ENCODE data around the gene PARD3. TPM values are rescaled to one million over a fixed set of nuclear protein-coding genes. Genes with fewer than 3 reads are reported as not detected.
"Not testable (repeated sequence)": the region's sequence is repeated elsewhere in the genome, so short reads cannot be mapped to it uniquely, and the experiment has no call there.

PARD3 gene
- total RNA-seq, 1 experiment from 2014 or later, result not detected

GRCh38 chr10:34403512-34403911 is 411.6 kb downstream of the PARD3 start:
- Histone ChIP-seq H3K79me2 (ENCODE audit: low read length) (no peaks in the 10 kb centered on the region), H3K4me1 (ENCODE audit: low read length) (no peaks in the 10 kb centered on the region), H4K20me1 (ENCODE audit: insufficient read depth, low read depth, low read length) (no peaks in the 10 kb centered on the region), H3K4me3 (ENCODE audit: low read length) (no peak overlapping the region), H3K27ac (ENCODE audit: low read length) (no peak overlapping the region), H3K36me3 (ENCODE audit: insufficient read depth, low read length) (no peaks in the 10 kb centered on the region), H3K4me2 (ENCODE audit: low read depth, low read length, poor library complexity, severe bottlenecking) (no peak overlapping the region), H3K9me3 (ENCODE audit: low read length) (no peaks in the 10 kb centered on the region), H3K9me2 (replicated peaks; ENCODE audit: insufficient read depth, low read length) (no peaks in the 10 kb centered on the region), H3K9ac (ENCODE audit: low read length) (no peak overlapping the region), H3K27me3 (ENCODE audit: low read length) (no peaks in the 10 kb centered on the region), H2AFZ (ENCODE audit: low read length) (no peak overlapping the region)
- DNase-seq, result no peak

- Histone ChIP-seq H3K79me2 (ENCODE audit: low read length) (no peaks in the 10 kb centered on the region), H3K9me2 (replicated peaks; ENCODE audit: insufficient read depth, low read length) (no peaks in the 10 kb centered on the region), H3K27me3 (ENCODE audit: low read length) (no peaks in the 10 kb centered on the region), H3K4me2 (ENCODE audit: low read depth, low read length, poor library complexity, severe bottlenecking) (no peak overlapping the region), H3K27ac (ENCODE audit: low read length) (no peak overlapping the region), H2AFZ (ENCODE audit: low read length) (no peak overlapping the region), H3K36me3 (ENCODE audit: insufficient read depth, low read length) (no peaks in the 10 kb centered on the region), H3K4me1 (ENCODE audit: low read length) (no peaks in the 10 kb centered on the region), H4K20me1 (ENCODE audit: insufficient read depth, low read depth, low read length) (no peaks in the 10 kb centered on the region), H3K9me3 (ENCODE audit: low read length) (no peaks in the 10 kb centered on the region), H3K9ac (ENCODE audit: low read length) (no peak overlapping the region), H3K4me3 (ENCODE audit: low read length) (no peak overlapping the region)
- no peak for DNase-seq
Measured at GRCh38 chr10:34400075-34400474, 415.0 kb downstream of the PARD3 start.

GRCh38 chr10:34399013-34399412 is 416.1 kb downstream of the PARD3 start:
- no peaks in the 10 kb centered on the region for H3K4me1 ChIP-seq (ENCODE audit: low read length)
- no peaks in the 10 kb centered on the region for H3K9me2 ChIP-seq (replicated peaks; ENCODE audit: insufficient read depth, low read length)
- no peaks in the 10 kb centered on the region for H4K20me1 ChIP-seq (ENCODE audit: insufficient read depth, low read depth, low read length)
- H3K27me3 ChIP-seq (ENCODE audit: low read length), result no peaks in the 10 kb centered on the region
- no peaks in the 10 kb centered on the region for H3K9me3 ChIP-seq (ENCODE audit: low read length)
- no peak overlapping the region for H3K4me2 ChIP-seq (ENCODE audit: low read depth, low read length, poor library complexity, severe bottlenecking)
- no peak overlapping the region for H3K9ac ChIP-seq (ENCODE audit: low read length)
- no peak overlapping the region for H3K27ac ChIP-seq (ENCODE audit: low read length)
- DNase-seq, result no peak
- no peaks in the 10 kb centered on the region for H3K79me2 ChIP-seq (ENCODE audit: low read length)
- H3K4me3 ChIP-seq (ENCODE audit: low read length), result no peak overlapping the region
- no peak overlapping the region for H2AFZ ChIP-seq (ENCODE audit: low read length)
- H3K36me3 ChIP-seq (ENCODE audit: insufficient read depth, low read length), result no peaks in the 10 kb centered on the region

GRCh38 chr10:34397324-34397723 is 417.8 kb downstream of the PARD3 start:
- no peak for DNase-seq
- H3K27me3 ChIP-seq (ENCODE audit: low read length), result no peaks in the 10 kb centered on the region
- H3K79me2 ChIP-seq (ENCODE audit: low read length), result no peaks in the 10 kb centered on the region
- no peak overlapping the region for H3K4me3 ChIP-seq (ENCODE audit: low read length)
- H3K36me3 ChIP-seq (ENCODE audit: insufficient read depth, low read length), result no peaks in the 10 kb centered on the region
- H3K9me3 ChIP-seq (ENCODE audit: low read length), result no peaks in the 10 kb centered on the region
- no peaks in the 10 kb centered on the region for H3K9me2 ChIP-seq (replicated peaks; ENCODE audit: insufficient read depth, low read length)
- H2AFZ ChIP-seq (ENCODE audit: low read length), result no peak overlapping the region
- H3K4me2 ChIP-seq (ENCODE audit: low read depth, low read length, poor library complexity, severe bottlenecking), result no peak overlapping the region
- no peak overlapping the region for H3K9ac ChIP-seq (ENCODE audit: low read length)
- no peak overlapping the region for H3K27ac ChIP-seq (ENCODE audit: low read length)
- no peaks in the 10 kb centered on the region for H3K4me1 ChIP-seq (ENCODE audit: low read length)
- H4K20me1 ChIP-seq (ENCODE audit: insufficient read depth, low read depth, low read length), result no peaks in the 10 kb centered on the region

GRCh38 chr10:34396663-34397062 is 418.4 kb downstream of the PARD3 start:
- H3K36me3 ChIP-seq (ENCODE audit: insufficient read depth, low read length), result no peaks in the 10 kb centered on the region
- no peak overlapping the region for H3K27ac ChIP-seq (ENCODE audit: low read length)
- H3K4me3 ChIP-seq (ENCODE audit: low read length), result no peak overlapping the region
- no peaks in the 10 kb centered on the region for H3K79me2 ChIP-seq (ENCODE audit: low read length)
- H3K9me2 ChIP-seq (replicated peaks; ENCODE audit: insufficient read depth, low read length), result no peaks in the 10 kb centered on the region
- H3K4me1 ChIP-seq (ENCODE audit: low read length), result no peaks in the 10 kb centered on the region
- no peak overlapping the region for H3K4me2 ChIP-seq (ENCODE audit: low read depth, low read length, poor library complexity, severe bottlenecking)
- H4K20me1 ChIP-seq (ENCODE audit: insufficient read depth, low read depth, low read length), result no peaks in the 10 kb centered on the region
- no peak for DNase-seq
- no peaks in the 10 kb centered on the region for H3K27me3 ChIP-seq (ENCODE audit: low read length)
- H3K9me3 ChIP-seq (ENCODE audit: low read length), result no peaks in the 10 kb centered on the region
- no peak overlapping the region for H2AFZ ChIP-seq (ENCODE audit: low read length)
- H3K9ac ChIP-seq (ENCODE audit: low read length), result no peak overlapping the region

GRCh38 chr10:34392641-34393170 is 422.4 kb downstream of the PARD3 start:
- Histone ChIP-seq H4K20me1 (ENCODE audit: insufficient read depth, low read depth, low read length) (no peaks in the 10 kb centered on the region), H3K36me3 (ENCODE audit: insufficient read depth, low read length) (no peaks in the 10 kb centered on the region), H3K4me3 (ENCODE audit: low read length) (no peak overlapping the region), H3K4me2 (ENCODE audit: low read depth, low read length, poor library complexity, severe bottlenecking) (no peak overlapping the region), H3K9ac (ENCODE audit: low read length) (no peak overlapping the region), H3K4me1 (ENCODE audit: low read length) (no peaks in the 10 kb centered on the region), H3K27ac (ENCODE audit: low read length) (no peak overlapping the region), H3K9me2 (replicated peaks; ENCODE audit: insufficient read depth, low read length) (no peaks in the 10 kb centered on the region), H3K79me2 (ENCODE audit: low read length) (no peaks in the 10 kb centered on the region), H3K9me3 (ENCODE audit: low read length) (no peaks in the 10 kb centered on the region), H2AFZ (ENCODE audit: low read length) (no peak overlapping the region), H3K27me3 (ENCODE audit: low read length) (no peaks in the 10 kb centered on the region)
- no peak for DNase-seq

- H3K36me3 ChIP-seq (ENCODE audit: insufficient read depth, low read length); H3K9me3 ChIP-seq (ENCODE audit: low read length); H3K9ac ChIP-seq (ENCODE audit: low read length); H2AFZ ChIP-seq (ENCODE audit: low read length); H3K79me2 ChIP-seq (ENCODE audit: low read length); H3K4me1 ChIP-seq (ENCODE audit: low read length); H3K4me2 ChIP-seq (ENCODE audit: low read depth, low read length, poor library complexity, severe bottlenecking); H3K27me3 ChIP-seq (ENCODE audit: low read length); H3K9me2 ChIP-seq (replicated peaks; ENCODE audit: insufficient read depth, low read length); DNase-seq; H3K4me3 ChIP-seq (ENCODE audit: low read length); H3K27ac ChIP-seq (ENCODE audit: low read length); H4K20me1 ChIP-seq (ENCODE audit: insufficient read depth, low read depth, low read length): not testable (repeated sequence)
Measured at GRCh38 chr10:34391168-34391567, 423.9 kb downstream of the PARD3 start.

GRCh38 chr10:34389801-34390200 is 425.3 kb downstream of the PARD3 start:
- DNase-seq, result no peak
- Histone ChIP-seq H3K9ac (ENCODE audit: low read length) (no peak overlapping the region), H3K9me2 (replicated peaks; ENCODE audit: insufficient read depth, low read length) (no peaks in the 10 kb centered on the region), H3K4me1 (ENCODE audit: low read length) (no peaks in the 10 kb centered on the region), H3K27me3 (ENCODE audit: low read length) (no peaks in the 10 kb centered on the region), H4K20me1 (ENCODE audit: insufficient read depth, low read depth, low read length) (no peaks in the 10 kb centered on the region), H3K27ac (ENCODE audit: low read length) (no peak overlapping the region), H3K4me3 (ENCODE audit: low read length) (no peak overlapping the region), H3K9me3 (ENCODE audit: low read length) (peaks cover 3% of the 10 kb centered on the region; the same call in 1 of the 2 replicates), H2AFZ (ENCODE audit: low read length) (no peak overlapping the region), H3K79me2 (ENCODE audit: low read length) (no peaks in the 10 kb centered on the region), H3K4me2 (ENCODE audit: low read depth, low read length, poor library complexity, severe bottlenecking) (no peak overlapping the region), H3K36me3 (ENCODE audit: insufficient read depth, low read length) (no peaks in the 10 kb centered on the region)

- H3K4me3 ChIP-seq (ENCODE audit: low read length), result no peak overlapping the region
- no peak overlapping the region for H3K27ac ChIP-seq (ENCODE audit: low read length)
- H3K27me3 ChIP-seq (ENCODE audit: low read length), result no peaks in the 10 kb centered on the region
- H3K9me2 ChIP-seq (replicated peaks; ENCODE audit: insufficient read depth, low read length), result no peaks in the 10 kb centered on the region
- H3K4me1 ChIP-seq (ENCODE audit: low read length), result no peaks in the 10 kb centered on the region
- H3K9me3 ChIP-seq (ENCODE audit: low read length), result peaks cover 3% of the 10 kb centered on the region; the same call in 1 of the 2 replicates
- H2AFZ ChIP-seq (ENCODE audit: low read length), result no peak overlapping the region
- H3K4me2 ChIP-seq (ENCODE audit: low read depth, low read length, poor library complexity, severe bottlenecking), result no peak overlapping the region
- no peak overlapping the region for H3K9ac ChIP-seq (ENCODE audit: low read length)
- H3K79me2 ChIP-seq (ENCODE audit: low read length), result no peaks in the 10 kb centered on the region
- H3K36me3 ChIP-seq (ENCODE audit: insufficient read depth, low read length), result no peaks in the 10 kb centered on the region
- no peak for DNase-seq
- no peaks in the 10 kb centered on the region for H4K20me1 ChIP-seq (ENCODE audit: insufficient read depth, low read depth, low read length)
Measured at GRCh38 chr10:34386921-34387320, 428.2 kb downstream of the PARD3 start.
